22Rv1 (cell line): ENCODE results near the gene SLC9A9.

Source experiments
- H3K27ac ChIP-seq: fragments of 450-650 bp; 2 replicates; pipeline ENCODE4 v1.5.1; 2017
- ZFX ChIP-seq: fragments of 450-650 bp; IDR thresholded peaks from 2 replicates; pipeline ENCODE4 v1.6.1; 2017; ENCODE audit warnings: antibody characterized with exemption, borderline replicate concordance
- TF ChIP-seq, protein P1 (sequence below): fragments of 450-650 bp; IDR thresholded peaks from 2 replicates; pipeline ENCODE4 v1.5.1; 2017; ENCODE audit warnings: mild to moderate bottlenecking

The SLC9A9 gene

DNA sequence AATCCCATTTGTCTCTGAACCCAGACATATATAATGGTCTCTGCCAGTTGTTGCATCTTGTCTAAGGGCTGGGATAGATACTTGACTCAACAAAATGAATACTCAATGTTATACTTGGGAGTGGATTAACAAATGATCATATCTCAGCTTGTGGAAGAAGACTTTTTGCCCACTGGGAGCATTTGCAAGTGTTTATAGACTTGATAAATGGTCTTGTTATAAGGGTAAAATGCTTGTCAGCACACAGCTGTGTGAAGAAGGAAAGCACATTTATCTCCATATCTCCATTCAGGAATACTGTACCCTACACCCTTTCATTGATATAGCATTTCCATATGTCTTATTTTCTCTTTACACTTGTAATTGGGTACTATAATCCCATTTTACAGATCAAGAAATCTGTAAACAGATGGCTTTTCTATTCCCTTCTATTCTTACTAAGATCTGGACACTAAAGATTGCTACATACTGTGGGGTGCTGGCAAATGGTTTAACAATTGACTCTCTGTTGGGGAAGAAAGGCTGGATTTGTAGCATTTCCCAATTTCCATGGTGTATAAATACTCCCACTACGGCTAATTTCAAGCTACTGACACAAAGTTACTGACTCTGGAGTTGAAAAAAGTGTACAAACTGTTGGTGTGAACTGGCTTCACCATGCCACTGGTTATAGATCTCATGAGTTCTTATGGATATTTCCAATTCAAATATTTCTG lies 574.1 kb downstream of the SLC9A9 start:
- H3K27ac ChIP-seq: no peak overlapping the region
- no peak for TF ChIP-seq ZFX
- TF ChIP-seq, protein P1, sequence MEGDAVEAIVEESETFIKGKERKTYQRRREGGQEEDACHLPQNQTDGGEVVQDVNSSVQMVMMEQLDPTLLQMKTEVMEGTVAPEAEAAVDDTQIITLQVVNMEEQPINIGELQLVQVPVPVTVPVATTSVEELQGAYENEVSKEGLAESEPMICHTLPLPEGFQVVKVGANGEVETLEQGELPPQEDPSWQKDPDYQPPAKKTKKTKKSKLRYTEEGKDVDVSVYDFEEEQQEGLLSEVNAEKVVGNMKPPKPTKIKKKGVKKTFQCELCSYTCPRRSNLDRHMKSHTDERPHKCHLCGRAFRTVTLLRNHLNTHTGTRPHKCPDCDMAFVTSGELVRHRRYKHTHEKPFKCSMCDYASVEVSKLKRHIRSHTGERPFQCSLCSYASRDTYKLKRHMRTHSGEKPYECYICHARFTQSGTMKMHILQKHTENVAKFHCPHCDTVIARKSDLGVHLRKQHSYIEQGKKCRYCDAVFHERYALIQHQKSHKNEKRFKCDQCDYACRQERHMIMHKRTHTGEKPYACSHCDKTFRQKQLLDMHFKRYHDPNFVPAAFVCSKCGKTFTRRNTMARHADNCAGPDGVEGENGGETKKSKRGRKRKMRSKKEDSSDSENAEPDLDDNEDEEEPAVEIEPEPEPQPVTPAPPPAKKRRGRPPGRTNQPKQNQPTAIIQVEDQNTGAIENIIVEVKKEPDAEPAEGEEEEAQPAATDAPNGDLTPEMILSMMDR: no peak

DNA sequence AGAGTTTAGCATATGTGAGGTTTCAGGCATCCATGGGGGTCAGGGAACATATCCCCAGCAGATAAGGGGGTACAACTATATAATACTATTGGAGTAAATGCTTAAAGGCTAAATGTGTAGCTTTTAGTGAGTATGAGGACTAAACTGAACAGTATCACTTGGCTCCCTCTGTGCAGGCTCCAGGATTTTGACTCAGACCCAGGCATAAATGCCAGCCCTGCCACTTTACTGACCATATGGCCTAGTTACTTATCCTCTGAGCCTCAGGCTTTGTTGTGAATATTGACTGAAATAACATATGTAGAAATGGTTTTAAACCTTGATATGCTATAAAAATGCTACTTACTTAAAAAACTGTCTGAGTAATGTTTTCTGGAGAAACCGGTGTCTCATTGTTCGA lies 577.1 kb downstream of the SLC9A9 start:
- no peak for TF ChIP-seq ZFX
- TF ChIP-seq, protein P1: no peak
- H3K27ac ChIP-seq: no peak overlapping the region

DNA sequence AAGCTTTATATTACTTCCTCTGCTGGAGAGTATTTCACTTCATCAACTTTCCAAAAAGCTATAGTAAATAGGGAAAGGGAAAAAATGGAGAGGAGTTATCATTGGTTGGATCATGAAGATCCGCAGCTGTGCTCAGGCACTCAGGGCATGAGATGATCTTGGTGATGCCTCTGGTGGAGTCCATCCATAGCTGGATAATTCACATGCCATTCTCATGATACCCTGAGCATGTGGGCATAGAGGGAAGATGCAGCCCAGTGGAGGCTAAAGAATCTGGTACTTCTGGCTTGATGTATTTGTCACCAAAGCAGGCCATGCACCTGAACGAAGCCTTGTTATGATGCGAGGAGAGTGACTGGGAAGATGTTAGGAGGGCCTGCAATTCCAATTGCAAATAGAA lies 578.5 kb downstream of the SLC9A9 start:
- H3K27ac ChIP-seq: no peak overlapping the region
- no peak for TF ChIP-seq ZFX
- TF ChIP-seq, protein P1: no peak

DNA sequence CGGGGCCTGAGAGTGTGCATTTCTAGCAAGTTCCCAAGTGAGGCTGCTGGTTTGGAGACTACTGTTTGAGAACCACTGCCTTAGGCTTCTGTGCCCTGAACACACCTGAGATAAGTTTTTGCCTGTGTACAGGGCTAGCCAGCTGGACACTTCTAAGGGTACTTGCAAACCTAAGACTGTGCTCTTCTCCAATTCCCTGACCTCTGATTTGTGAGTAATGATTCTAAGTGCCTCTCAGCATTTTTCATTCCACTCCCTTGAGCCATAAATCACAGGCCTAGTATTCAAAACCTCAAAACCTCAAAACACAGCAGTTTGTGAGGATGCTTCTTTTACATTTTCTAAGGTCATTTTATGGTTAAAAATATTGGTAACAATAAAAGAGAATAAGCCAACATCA lies 580.3 kb downstream of the SLC9A9 start:
- no peak overlapping the region for H3K27ac ChIP-seq
- TF ChIP-seq, protein P1: no peak
- TF ChIP-seq ZFX: no peak

DNA sequence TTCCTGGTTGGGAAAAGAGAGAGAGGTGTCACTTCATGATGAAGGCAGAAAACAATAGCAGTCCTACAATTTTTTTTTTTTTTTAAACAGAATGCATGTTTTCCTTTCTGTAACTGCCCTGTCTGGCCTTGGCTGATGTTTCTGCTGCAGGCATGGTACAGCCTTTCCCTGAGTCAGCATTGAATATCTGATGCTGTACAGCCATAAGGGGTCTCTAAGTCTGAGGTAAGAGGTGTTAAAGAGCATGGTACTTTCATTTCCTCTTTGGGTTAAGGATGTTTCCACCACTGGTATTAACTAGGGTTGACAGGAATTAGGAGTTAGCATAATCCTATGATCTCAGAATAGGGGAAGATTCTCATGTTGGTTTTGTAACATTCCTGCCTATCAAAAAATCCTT lies 581.3 kb downstream of the SLC9A9 start:
- TF ChIP-seq, protein P1: no peak
- no peak for TF ChIP-seq ZFX

DNA sequence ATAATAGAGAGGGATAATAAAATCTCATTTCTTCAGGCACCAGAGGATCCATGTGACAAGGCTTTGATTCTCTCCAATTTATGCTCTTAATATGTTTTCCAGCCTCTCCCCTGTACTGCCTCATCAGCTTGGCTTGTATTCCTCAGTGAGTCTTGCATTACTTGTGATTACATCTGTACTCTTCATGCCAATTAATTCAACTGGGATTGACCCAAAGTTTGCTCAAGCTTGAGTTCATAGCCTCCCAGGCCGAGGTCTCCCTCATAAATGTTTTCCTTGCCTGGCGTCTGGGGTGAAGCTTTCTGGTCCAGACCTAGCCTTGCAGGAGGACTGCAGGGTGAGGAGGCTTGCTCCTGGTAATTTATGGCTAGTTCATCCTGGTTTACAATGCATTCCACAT lies 581.8 kb downstream of the SLC9A9 start:
- no peak overlapping the region for H3K27ac ChIP-seq
- TF ChIP-seq, protein P1: no peak
- TF ChIP-seq ZFX: no peak

More for the DNA sequence above, 581.3 kb downstream of the SLC9A9 start:
- no peak overlapping the region for H3K27ac ChIP-seq

DNA sequence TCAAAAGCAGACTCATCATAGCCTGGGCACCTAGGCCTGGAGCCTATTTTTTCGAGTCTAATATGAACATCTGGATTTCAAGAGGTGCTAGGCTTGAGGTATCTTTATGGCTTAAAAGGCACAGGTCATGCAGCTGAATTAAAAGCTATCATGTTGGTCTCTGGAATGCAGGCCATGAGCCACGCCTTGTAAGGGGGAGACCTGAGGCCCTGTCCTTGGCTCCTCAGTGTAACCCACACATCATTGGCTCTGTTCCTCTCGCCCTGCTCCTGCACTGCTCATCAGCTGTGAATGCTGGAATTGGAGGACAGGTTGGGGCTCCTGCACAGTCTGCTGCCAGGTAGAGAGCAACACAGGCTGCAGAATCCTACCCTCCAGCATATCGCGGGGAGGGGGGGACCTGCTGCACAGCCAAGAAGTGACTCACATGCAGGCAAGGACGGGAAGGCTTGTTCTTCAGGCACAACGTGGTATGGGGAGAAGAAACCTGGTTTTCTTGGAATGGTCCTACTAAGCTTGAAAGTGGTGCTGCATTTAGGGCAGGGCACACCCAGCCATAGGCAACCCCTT lies 582.7 kb downstream of the SLC9A9 start:
- TF ChIP-seq, protein P1: no peak
- no peak for TF ChIP-seq ZFX
- no peak overlapping the region for H3K27ac ChIP-seq
